Measurements from ENCODE around the gene PCDHA9.

The PCDHA9 gene

DNA sequence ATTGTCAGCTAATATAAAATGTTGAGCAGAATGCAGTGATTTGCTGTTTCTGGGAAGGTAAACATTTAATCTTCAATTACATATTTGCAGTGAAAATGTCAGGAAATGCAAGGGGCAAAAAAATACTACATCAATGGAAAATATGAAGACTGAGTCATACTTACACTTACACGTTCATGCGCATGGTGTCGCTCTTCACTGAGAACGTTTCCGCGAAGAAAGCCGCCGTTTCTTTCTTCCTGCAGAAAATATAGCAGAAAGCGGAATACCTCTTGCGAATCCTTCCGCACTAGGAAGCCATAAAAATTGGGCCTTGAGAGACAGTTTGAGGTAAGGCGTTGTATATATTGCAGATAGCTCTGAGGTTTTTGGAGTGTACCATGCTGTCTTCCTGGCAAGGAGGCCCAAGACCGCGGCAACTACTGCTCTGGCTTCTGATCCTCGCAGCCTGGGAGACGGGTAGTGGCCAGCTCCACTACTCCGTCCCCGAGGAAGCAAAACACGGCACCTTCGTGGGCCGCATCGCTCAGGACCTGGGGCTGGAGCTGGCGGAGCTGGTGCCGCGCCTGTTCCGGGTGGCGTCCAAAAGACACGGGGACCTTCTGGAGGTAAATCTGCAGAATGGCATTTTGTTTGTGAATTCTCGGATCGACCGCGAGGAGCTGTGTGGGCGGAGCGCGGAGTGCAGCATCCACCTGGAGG is 33.9 kb downstream of the PCDHA9 start, which contains the start of gene PCDHA13:
Gene PCDHA13, plus strand, starts transcription at position 236 of the 702 bp plus-strand sequence. Its CDS starts 145 bp downstream, at position 381.
- DNase-seq (ENCODE audit: low read depth), result no peak

DNA sequence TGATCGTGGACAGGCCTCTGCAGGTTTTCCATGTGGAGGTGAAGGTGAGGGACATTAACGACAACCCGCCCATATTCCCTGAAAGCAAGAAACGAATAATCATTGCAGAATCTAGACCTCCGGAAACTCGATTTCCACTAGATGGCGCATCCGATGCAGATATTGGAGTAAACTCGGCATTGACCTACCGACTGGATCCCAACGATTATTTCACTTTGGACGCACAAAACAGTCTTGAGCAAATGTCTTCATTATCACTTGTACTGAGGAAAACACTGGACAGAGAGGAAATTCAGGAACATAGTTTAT is 34.4 kb downstream of the PCDHA9 start:
- DNase-seq (ENCODE audit: low read depth), result no peak

DNA sequence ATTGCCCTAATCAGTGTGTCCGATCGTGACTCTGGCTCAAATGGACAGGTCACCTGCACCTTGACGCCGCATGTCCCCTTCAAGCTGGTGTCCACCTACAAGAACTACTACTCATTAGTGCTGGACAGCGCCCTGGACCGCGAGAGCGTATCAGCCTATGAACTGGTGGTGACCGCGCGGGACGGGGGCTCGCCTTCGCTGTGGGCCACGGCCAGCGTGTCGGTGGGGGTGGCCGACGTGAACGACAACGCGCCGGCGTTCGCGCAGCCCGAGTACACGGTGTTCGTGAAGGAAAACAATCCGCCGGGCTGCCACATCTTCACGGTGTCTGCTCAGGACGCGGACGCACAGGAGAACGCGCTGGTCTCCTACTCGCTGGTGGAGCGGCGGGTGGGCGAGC is 35.2 kb downstream of the PCDHA9 start:
- no peak for DNase-seq (ENCODE audit: low read depth)

DNA sequence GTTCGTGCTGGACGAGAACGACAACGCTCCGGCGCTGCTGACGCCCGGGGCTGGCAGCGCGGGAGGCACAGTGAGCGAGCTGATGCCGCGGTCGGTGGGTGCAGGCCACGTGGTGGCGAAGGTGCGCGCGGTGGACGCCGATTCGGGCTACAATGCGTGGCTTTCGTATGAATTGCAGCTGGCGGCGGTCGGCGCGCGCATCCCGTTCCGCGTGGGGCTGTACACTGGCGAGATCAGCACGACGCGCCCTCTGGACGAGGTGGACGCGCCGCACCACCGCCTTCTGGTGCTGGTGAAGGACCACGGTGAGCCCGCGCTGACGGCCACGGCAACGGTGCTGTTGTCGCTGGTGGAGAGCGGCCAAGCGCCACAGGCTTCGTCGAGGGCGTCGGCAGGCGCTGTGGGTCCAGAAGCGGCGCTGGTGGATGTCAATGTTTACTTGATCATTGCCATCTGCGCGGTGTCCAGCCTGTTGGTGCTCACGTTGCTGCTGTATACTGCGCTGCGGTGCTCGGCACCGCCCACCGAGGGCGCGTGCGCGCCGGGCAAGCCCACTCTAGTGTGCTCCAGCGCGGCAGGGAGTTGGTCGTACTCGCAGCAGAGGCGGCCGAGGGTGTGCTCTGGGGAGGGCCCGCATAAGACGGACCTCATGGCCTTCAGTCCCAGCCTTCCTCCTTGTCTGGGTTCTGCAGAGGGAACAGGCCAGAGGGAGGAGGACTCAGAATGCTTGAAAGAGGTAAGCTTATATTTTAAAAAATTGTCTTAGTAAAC is 35.9 kb downstream of the PCDHA9 start:
- no peak for DNase-seq (ENCODE audit: low read depth)
